Neuron (in vitro differentiated cells): ENCODE results near the gene SPAG16.

ENCODE experiments used
- H2AFZ ChIP-seq: one replicate; pipeline ENCODE4 v1.6.1; 2013; ENCODE audit warnings: low read depth, mild to moderate bottlenecking, inconsistent platforms, low read length, moderate library complexity
- H3K27me3 ChIP-seq: one replicate; pipeline ENCODE4 v1.6.1; 2013; ENCODE audit warnings: low read length; ENCODE audit not compliant: insufficient read depth
- H3K36me3 ChIP-seq: one replicate; pipeline ENCODE4 v1.6.1; 2013; ENCODE audit warnings: low read length; ENCODE audit not compliant: insufficient read depth
- H3K4me1 ChIP-seq: one replicate; pipeline ENCODE4 v1.6.1; 2013; ENCODE audit warnings: low read length; ENCODE audit not compliant: insufficient read depth
- H3K4me3 ChIP-seq: 2 replicates; pipeline ENCODE4 v1.5.1; 2013; ENCODE audit warnings: mild to moderate bottlenecking, low read length, moderate library complexity
- H3K9me3 ChIP-seq: one replicate; pipeline ENCODE4 v1.6.1; 2013; ENCODE audit warnings: low read length

Gene SPAG16

GRCh38 chr2:214247531-214247930 is 963.3 kb downstream of the SPAG16 start:
- H3K4me3 ChIP-seq = no peak overlapping the region
- peaks cover 2% of the 10 kb centered on the region for H3K9me3 ChIP-seq
- H3K36me3 ChIP-seq = no peaks in the 10 kb centered on the region
- H3K4me1 ChIP-seq = peaks cover 25% of the 10 kb centered on the region
- H2AFZ ChIP-seq = no peak overlapping the region
- no peaks in the 10 kb centered on the region for H3K27me3 ChIP-seq

DNA sequence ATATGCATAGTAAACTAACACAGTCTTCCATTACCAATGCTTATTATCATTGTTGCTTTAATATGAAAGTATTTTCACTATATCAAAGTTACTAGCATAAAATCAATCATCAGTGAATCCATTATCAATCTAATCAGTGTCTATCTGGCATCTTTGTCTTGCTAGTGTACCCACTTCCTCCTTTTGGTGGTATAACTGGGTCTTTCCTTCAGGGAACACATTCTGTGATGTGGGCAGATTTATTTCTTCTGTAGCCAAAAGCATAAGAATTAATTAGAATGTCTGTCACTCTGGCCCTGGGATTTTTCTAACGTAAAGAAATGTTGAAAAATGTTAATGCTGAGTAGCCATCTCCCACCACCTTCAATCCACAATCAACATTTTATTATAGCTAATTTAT is 970.8 kb downstream of the SPAG16 start:
- H3K4me3 ChIP-seq = no peak overlapping the region
- peaks cover 2% of the 10 kb centered on the region for H3K9me3 ChIP-seq
- peaks cover 6% of the 10 kb centered on the region for H3K4me1 ChIP-seq
- no peak overlapping the region for H2AFZ ChIP-seq
- no peaks in the 10 kb centered on the region for H3K27me3 ChIP-seq
- H3K36me3 ChIP-seq = no peaks in the 10 kb centered on the region

- Histone ChIP-seq H3K36me3 (no peaks in the 10 kb centered on the region), H3K4me3 (no peak overlapping the region), H2AFZ (no peak overlapping the region)
Observed at GRCh38 chr2:214261683-214262082, 977.4 kb downstream of the SPAG16 start.

DNA sequence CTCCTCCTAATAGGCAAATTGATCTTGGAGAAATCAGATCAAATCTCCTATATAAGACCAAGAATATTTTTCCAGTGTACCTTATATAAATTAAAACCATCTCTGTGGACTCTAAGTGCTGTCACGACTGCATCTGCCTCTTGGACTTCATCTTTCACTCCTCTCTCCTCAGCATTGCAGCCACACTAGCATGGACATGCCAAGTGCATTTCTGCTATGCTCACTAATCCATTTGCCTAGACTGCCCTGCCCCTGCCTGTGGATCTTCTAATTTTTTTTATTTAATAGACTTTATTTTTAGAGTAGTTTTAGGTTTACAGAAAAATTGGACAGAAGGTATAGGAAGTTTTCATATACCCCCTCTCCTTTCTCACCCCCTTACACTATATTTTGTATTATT is 979.9 kb downstream of the SPAG16 start:
- Histone ChIP-seq H3K4me3 (no peak overlapping the region), H3K27me3 (no peaks in the 10 kb centered on the region), H2AFZ (no peak overlapping the region), H3K9me3 (no peaks in the 10 kb centered on the region), H3K36me3 (no peaks in the 10 kb centered on the region), H3K4me1 (peaks cover 2% of the 10 kb centered on the region)

More at GRCh38 chr2:214261683-214262082, 977.4 kb downstream of the SPAG16 start:
- Histone ChIP-seq H3K9me3 (no peaks in the 10 kb centered on the region), H3K27me3 (no peaks in the 10 kb centered on the region), H3K4me1 (peaks cover 2% of the 10 kb centered on the region)

- H3K27me3 ChIP-seq = no peaks in the 10 kb centered on the region
- H2AFZ ChIP-seq = no peak overlapping the region
- no peak overlapping the region for H3K4me3 ChIP-seq
- H3K36me3 ChIP-seq = no peaks in the 10 kb centered on the region
- no peaks in the 10 kb centered on the region for H3K9me3 ChIP-seq
- peaks cover 2% of the 10 kb centered on the region for H3K4me1 ChIP-seq
Observed at GRCh38 chr2:214265991-214266489, 981.8 kb downstream of the SPAG16 start.

- H3K4me1 ChIP-seq = no peaks in the 10 kb centered on the region
- H3K27me3 ChIP-seq = no peaks in the 10 kb centered on the region
- no peaks in the 10 kb centered on the region for H3K9me3 ChIP-seq
- no peak overlapping the region for H2AFZ ChIP-seq
- no peak overlapping the region for H3K4me3 ChIP-seq
- no peaks in the 10 kb centered on the region for H3K36me3 ChIP-seq
Observed at GRCh38 chr2:214277880-214278279, 993.6 kb downstream of the SPAG16 start.

- Histone ChIP-seq H3K4me3 (no peak overlapping the region), H3K27me3 (no peaks in the 10 kb centered on the region), H2AFZ (no peak overlapping the region), H3K9me3 (no peaks in the 10 kb centered on the region), H3K36me3 (no peaks in the 10 kb centered on the region), H3K4me1 (no peaks in the 10 kb centered on the region)
Observed at GRCh38 chr2:214286011-214286410, 1001.7 kb downstream of the SPAG16 start.

GRCh38 chr2:214293593-214293992 is 1009.3 kb downstream of the SPAG16 start:
- Histone ChIP-seq H3K4me1 (no peaks in the 10 kb centered on the region), H3K4me3 (no peak overlapping the region), H3K36me3 (no peaks in the 10 kb centered on the region), H3K9me3 (peaks cover 6% of the 10 kb centered on the region), H2AFZ (no peak overlapping the region), H3K27me3 (no peaks in the 10 kb centered on the region)

GRCh38 chr2:214294426-214294825 is 1010.2 kb downstream of the SPAG16 start:
- peaks cover 6% of the 10 kb centered on the region for H3K9me3 ChIP-seq
- H3K4me1 ChIP-seq = no peaks in the 10 kb centered on the region
- H3K4me3 ChIP-seq = no peak overlapping the region
- H3K27me3 ChIP-seq = no peaks in the 10 kb centered on the region
- no peaks in the 10 kb centered on the region for H3K36me3 ChIP-seq
- H2AFZ ChIP-seq = no peak overlapping the region

DNA sequence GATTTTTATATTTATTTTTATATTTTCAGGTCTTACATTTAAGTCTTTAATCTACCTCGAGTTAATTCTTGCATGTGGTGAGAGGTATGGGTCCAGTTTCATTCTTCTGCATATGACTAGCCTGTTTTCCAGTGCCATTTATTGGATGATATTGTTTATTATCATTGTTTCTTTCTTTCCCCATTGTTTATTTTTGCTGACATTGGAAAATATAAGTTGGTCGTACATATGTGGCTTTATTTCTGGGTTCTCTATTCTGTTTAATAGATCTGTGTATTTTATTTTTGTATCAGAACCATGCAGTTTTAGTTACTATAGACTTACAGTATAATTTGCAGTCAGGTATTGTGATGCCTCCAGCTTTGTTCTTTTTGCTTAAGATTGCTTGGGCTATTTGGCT is 1013.2 kb downstream of the SPAG16 start:
- Histone ChIP-seq H3K36me3 (no peaks in the 10 kb centered on the region), H3K4me1 (no peaks in the 10 kb centered on the region), H2AFZ (no peak overlapping the region), H3K9me3 (peaks cover 2% of the 10 kb centered on the region), H3K4me3 (no peak overlapping the region), H3K27me3 (no peaks in the 10 kb centered on the region)

- Histone ChIP-seq H3K4me3 (no peak overlapping the region), H3K9me3 (no peaks in the 10 kb centered on the region), H3K4me1 (no peaks in the 10 kb centered on the region), H3K27me3 (no peaks in the 10 kb centered on the region), H2AFZ (no peak overlapping the region), H3K36me3 (no peaks in the 10 kb centered on the region)
Observed at GRCh38 chr2:214310319-214310718, 1026.1 kb downstream of the SPAG16 start.

DNA sequence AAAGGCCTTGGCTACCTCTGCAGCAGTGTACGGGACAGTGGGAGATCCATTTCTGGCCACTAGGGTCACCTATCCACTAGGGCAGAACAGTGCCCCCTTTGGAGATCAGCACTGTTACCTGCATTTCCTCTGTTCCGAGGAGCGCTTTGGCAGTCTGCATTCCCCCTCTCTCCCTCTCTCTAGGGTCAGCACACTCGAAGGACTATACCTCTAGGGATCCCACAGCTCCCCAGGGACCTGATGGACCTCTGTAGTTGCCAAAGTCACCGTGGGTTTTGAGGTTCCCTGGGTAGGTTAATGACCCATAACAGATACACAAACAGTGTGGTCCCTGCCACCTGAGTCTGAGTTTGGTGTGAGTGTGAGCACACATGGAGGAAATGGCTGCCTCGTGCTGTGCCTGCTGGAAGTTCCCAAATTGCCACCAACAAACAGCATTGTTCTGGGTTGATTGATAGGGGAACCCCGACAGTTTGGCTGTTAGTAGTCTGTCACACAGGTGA is 1026.8 kb downstream of the SPAG16 start:
- H3K4me3 ChIP-seq = no peak overlapping the region
- H3K9me3 ChIP-seq = no peaks in the 10 kb centered on the region
- H2AFZ ChIP-seq = no peak overlapping the region
- H3K4me1 ChIP-seq = no peaks in the 10 kb centered on the region
- H3K27me3 ChIP-seq = no peaks in the 10 kb centered on the region
- H3K36me3 ChIP-seq = no peaks in the 10 kb centered on the region

GRCh38 chr2:214311931-214312749 is 1027.9 kb downstream of the SPAG16 start:
- H3K36me3 ChIP-seq = no peaks in the 10 kb centered on the region

More at GRCh38 chr2:214311931-214312749, 1027.9 kb downstream of the SPAG16 start:
- no peak overlapping the region for H2AFZ ChIP-seq
- H3K4me3 ChIP-seq = no peak overlapping the region
- H3K27me3 ChIP-seq = no peaks in the 10 kb centered on the region
- no peaks in the 10 kb centered on the region for H3K9me3 ChIP-seq
- no peaks in the 10 kb centered on the region for H3K4me1 ChIP-seq
